ENCODE data around the gene ABCC3. TPM values are rescaled to one million over a fixed set of nuclear protein-coding genes. Genes with fewer than 3 reads are reported as not detected.

ABCC3 gene
- total RNA-seq, 1 donor from 2014 or later: 2.7 TPM

- no peak for DNase-seq
These were observed 29.3 kb upstream of the ABCC3 start for GRCh38 chr17:50605429-50605828.

DNA sequence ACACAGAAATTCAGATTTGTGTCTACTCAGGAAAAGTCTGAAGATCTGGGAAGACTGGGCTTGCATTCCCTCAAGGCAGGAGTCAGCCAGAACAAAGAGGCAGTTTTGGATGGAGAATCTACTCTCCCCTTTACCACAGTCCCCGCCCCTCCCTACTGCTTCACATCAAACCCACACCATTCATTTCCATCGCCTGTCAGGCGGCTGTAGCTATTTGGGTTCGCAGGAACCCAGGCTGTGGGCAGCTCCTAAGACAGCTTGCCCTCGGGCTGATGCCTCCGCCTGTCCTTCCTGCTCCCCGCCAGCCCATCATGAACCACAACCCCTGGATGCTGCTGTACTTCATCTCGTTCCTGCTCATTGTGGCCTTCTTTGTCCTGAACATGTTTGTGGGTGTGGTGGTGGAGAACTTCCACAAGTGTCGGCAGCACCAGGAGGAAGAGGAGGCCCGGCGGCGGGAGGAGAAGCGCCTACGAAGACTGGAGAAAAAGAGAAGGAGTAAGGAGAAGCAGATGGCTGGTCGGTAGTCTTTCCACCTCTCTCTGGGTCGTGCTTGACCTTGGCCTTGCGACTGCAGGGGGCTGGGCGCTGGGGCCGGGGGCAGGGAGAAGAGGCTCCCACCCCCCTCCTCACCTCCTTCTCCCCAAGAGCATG is 27.0 kb upstream of the ABCC3 start:
- no peak for DNase-seq

- no peak for DNase-seq
These were observed 25.8 kb upstream of the ABCC3 start for GRCh38 chr17:50608700-50609379.

DNA sequence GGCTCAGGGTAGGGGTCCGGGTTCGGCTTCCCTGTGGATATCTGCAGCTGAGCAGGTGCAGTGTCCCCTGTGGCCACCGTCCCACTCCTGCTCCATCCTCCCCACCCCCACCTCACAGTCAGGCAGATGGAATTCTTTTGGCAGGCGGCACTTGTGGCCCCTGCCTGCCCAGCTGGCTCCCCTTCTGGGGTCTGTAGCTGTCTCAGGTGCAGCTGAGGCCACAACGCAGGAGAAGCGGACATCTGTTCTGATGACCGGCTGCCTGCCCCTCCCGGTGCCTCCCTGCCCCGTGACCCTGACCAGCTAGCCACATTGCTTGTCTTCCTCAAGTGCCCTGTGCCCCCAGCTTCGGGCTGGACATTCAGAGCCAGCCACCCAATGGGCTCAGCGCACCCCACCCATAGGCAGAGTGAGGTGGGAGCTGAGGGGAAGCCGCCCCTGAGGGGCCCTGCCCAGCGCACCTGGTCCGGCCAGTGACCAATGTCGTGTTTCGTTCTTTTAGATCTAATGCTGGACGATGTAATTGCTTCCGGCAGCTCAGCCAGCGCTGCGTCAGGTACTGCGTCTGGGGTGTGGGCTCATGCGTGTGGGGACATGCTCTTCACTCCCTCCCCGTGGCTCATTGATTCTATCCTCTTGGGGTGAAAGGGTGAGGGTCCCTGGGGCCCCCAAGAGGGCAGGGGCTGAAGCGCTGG is 25.2 kb upstream of the ABCC3 start:
- DNase-seq: no peak

- DNase-seq: no peak
These were observed 23.0 kb upstream of the ABCC3 start for GRCh38 chr17:50611634-50612033.

- DNase-seq: no peak
These were observed 22.4 kb upstream of the ABCC3 start for GRCh38 chr17:50612281-50612680.

DNA sequence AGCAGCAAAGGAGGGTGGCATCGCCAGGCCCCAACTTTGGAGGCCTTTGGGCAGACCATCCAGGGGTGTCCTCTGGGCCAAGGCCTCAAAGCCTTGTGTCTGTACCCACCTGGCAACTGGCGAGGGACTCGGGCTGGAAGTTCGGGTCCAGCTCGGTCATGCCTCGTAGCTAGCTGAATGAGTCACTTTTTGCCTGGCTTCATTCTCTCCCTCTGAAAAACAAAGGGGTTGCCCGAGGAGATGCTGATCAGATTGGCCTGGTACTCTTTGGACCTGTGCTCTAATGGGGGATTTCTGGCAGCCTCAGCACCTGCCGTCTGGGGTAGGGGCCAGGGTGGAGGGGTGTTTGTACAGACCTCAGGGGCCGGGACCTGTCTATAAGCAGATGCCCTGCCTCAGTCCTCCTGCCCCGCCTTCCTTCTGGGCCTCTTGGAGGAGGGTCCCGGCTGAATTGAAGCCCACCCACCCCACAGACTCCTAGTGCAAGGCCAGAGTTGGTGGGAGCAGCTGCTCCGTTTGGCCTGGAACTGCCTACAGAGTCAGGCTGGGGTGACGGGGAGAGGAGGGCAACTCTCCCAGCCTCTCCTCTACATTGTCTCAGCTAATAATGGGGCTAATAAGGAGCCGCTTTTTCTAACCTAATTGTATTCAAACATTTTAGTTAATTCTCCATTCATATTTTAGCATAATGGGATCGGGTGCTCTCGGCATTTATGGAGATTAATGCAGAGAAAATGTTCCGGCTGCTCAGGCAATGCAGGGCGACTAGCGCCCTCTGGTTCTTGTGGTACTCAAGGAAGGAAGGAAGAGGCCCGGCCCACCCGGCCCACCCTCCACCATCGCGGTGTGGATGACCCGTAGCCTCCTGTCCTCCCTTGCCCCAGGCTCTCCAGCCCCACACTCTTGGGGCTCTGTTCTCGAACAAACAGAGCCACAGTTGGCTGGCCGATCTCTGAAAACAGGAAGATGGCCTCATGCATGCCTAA is 21.4 kb upstream of the ABCC3 start:
- DNase-seq: peak; percentile 40

DNA sequence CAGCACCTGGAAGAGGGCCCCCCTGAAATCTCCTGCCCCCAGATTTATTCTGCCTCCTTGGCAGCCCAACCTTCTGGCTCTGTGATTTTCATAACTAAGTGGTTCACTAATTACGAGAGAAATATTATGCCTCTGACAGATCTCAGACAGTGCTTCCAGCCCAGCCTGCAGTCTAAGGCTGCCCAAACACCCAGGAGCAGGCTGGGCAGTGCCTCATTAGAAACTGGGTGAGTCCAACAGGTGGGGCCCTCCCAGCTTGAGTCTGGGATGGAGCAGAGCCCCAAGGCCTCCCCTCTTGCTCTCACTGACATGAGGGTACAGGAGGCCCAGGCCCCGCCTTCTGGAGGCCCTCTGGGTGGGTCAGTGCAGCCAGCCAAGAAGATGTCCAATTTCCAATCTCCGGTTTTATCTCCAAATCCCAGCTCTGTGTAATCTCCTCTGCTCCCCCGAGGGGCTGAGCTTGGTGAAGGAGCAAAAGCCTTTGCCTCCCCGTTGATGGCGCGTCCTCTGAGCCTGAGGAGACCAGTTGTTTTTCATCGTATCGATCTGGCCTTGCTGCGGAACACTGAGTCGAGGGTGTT is 20.1 kb upstream of the ABCC3 start:
- DNase-seq: no peak

DNA sequence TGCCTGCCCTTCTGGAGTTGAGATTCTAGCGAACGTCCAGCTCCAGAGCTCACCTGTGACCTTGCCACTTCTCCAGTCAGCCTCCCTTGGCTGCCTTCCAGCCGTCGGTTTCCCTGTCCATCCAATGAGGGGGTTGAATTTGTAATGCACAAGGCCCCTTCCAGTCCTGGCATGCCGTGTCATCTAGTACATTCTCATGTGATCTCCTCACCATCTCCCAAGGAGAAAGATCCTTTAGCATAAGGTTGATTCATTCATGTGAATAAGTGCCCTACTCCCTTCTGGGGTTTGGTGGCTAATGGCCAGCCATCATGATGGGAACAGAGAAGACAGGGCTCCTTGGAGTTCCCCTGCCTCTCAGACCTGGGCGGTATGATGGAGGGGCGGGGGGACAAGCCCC is 18.9 kb upstream of the ABCC3 start:
- no peak for DNase-seq

DNA sequence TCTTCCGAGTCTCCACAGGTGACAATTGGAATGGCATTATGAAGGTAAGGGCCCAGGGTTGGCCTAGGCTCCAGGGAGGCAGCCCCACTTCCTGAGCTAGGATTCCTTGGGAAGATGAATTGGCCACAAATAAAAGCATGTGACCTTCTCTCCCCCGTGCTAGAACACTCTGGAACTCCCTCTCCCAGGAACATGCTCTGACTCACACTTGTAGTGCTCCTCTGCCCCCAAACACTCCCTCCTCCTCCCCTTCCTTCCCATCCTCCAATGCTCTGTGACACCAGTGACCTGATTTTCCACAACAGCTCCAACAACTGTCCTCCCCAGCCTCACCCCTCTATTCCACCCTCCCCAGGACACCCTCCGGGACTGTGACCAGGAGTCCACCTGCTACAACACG is 16.4 kb upstream of the ABCC3 start:
- no peak for DNase-seq

GRCh38 chr17:50618941-50619340 is 15.7 kb upstream of the ABCC3 start:
- no peak for DNase-seq

DNA sequence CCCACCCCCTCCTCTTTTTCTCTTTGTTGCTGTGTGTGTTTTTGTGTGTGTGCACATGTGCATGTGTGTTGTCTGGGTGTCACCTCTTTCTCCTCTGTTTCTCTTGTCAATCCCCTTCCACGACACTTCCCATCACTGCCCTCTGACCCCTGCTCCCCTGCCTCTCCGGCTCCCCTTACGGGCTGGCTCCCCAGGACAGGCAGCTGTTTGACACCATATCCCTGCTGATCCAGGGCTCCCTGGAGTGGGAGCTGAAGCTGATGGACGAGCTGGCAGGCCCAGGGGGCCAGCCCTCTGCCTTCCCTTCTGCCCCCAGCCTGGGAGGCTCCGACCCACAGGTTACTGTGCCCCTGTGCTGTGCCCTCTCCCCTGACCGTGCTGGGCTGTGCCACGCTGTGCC is 15.2 kb upstream of the ABCC3 start:
- DNase-seq: no peak

DNA sequence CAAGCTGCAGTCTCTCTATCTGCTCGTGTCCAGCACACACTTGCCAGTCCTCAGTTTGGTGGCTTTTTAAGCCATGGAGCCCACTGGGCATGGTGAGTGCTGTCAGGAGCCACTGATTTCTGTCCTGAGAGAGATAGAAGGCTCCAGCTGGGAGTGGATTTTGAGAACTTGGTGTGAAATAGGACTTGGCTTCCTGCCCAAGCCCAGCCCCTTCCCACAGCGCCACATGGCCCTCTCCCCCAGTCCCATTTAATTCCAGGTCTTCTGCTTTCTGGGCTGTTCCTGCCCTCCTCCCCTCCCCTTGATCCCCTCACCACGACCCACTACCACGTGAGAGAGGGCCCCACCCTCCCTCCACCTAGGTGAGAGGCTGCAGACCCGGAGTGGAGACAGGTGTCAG is 14.4 kb upstream of the ABCC3 start:
- no peak for DNase-seq

- DNase-seq: no peak
These were observed 13.8 kb upstream of the ABCC3 start for GRCh38 chr17:50620858-50621257.

- DNase-seq: no peak
These were observed 13.1 kb upstream of the ABCC3 start for GRCh38 chr17:50621574-50622031.

DNA sequence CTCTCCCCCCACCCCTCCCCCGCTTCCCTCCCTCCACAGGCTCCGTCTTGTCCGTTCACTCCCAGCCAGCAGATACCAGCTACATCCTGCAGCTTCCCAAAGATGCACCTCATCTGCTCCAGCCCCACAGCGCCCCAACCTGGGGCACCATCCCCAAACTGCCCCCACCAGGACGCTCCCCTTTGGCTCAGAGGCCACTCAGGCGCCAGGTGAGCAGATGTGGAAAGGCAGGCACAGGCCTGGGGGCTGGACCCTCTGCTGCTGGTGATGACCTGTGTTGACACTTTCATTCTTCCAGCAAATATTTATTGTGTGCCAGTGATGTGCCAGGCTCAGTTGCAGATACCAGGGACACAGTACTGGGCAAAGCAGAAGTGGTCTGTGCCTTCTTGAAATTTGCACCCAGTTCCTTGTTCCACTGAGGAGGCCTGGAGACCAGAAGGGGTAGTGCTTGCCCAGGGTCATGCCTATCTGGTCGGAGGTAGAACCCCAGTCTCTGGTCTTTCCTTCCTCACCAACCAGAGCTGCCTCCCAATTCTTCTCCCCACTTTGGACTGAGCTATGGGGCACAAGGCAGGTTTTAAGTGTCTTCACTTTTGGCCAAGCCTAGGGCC is 10.3 kb upstream of the ABCC3 start:
- no peak for DNase-seq

- DNase-seq: no peak
These were observed 9.4 kb upstream of the ABCC3 start for GRCh38 chr17:50625032-50625871.

DNA sequence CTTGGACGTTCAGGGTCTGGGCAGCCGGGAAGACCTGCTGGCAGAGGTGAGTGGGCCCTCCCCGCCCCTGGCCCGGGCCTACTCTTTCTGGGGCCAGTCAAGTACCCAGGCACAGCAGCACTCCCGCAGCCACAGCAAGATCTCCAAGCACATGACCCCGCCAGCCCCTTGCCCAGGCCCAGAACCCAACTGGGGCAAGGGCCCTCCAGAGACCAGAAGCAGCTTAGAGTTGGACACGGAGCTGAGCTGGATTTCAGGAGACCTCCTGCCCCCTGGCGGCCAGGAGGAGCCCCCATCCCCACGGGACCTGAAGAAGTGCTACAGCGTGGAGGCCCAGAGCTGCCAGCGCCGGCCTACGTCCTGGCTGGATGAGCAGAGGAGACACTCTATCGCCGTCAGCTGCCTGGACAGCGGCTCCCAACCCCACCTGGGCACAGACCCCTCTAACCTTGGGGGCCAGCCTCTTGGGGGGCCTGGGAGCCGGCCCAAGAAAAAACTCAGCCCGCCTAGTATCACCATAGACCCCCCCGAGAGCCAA is 8.6 kb upstream of the ABCC3 start:
- peak; percentile 85 for DNase-seq

GRCh38 chr17:50627036-50627781 is 7.5 kb upstream of the ABCC3 start:
- no peak for DNase-seq
